Fibroblast of the aortic adventitia (primary cell): ENCODE measurements around the gene TTR. TPM values are rescaled to one million over a fixed set of nuclear protein-coding genes. Genes with fewer than 3 reads are reported as not detected.

Source experiments
- DNase-seq: peaks from one replicate; pipeline ENCODE4 v3.0.0-alpha.2; 2010; ENCODE audit warnings: low read depth
- H3K4me3 ChIP-seq: 2 replicates; pipeline ENCODE4 v1.5.1; 2011; ENCODE audit warnings: low read depth, mild to moderate bottlenecking, control low read depth, low read length, moderate library complexity
- total RNA-seq: library from RNA; depleted of rRNA; stranded (reverse); fragments of >200 nt; gene quantifications from 2 replicates; pipeline ENCODE4 v1.2.3, GENCODE V29; 2012; ENCODE audit warnings: low replicate concordance
- TF ChIP-seq, protein P1 (sequence below): IDR thresholded peaks from 2 replicates; pipeline ENCODE4 v1.5.1; 2011; ENCODE audit warnings: mild to moderate bottlenecking, low read length, control low read depth, inconsistent platforms; ENCODE audit not compliant: insufficient read depth

The TTR gene
- total RNA-seq, 1 donor: not detected

DNA sequence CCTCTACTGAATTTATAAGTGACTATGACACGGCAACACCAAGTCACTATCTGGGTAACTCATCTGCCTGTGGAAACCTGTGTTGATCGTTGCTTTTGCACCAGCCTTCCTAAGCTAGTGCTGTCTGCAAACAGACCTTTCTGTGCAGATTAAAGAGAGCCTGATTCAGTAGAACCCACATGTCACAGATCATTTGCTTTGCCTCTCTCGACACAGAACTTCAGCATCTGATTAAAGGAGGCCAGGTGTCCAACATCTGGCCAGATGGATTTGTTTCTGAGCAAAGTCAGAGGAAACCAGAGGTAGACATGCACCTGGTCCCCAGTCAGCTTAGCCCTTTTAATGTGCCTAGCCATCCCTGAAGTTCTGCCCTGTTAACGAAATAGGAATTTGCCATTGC, 15.0 kb upstream of the TTR start:
- H3K4me3 ChIP-seq: no peak overlapping the region
- TF ChIP-seq, protein P1, sequence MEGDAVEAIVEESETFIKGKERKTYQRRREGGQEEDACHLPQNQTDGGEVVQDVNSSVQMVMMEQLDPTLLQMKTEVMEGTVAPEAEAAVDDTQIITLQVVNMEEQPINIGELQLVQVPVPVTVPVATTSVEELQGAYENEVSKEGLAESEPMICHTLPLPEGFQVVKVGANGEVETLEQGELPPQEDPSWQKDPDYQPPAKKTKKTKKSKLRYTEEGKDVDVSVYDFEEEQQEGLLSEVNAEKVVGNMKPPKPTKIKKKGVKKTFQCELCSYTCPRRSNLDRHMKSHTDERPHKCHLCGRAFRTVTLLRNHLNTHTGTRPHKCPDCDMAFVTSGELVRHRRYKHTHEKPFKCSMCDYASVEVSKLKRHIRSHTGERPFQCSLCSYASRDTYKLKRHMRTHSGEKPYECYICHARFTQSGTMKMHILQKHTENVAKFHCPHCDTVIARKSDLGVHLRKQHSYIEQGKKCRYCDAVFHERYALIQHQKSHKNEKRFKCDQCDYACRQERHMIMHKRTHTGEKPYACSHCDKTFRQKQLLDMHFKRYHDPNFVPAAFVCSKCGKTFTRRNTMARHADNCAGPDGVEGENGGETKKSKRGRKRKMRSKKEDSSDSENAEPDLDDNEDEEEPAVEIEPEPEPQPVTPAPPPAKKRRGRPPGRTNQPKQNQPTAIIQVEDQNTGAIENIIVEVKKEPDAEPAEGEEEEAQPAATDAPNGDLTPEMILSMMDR: no peak
- no peak for DNase-seq

DNA sequence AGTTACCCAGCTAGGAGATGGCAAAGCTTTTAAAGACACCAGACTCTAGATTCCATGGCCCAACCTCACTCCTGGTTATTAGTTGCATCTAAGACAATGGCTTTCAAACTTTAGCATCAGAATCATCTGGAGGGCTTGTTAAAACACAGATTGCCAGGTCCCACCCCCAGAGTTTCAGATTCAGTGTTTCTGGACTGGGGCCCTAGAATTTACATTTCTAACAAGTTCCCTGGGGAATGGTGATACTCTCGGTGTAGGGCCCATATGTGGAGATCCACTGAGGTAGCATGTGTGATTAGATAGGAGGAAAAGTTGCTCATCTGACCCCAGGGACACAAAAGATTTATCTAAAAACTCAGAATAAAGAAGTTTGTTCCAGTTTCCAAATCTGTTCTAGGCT, 14.5 kb upstream of the TTR start:
- TF ChIP-seq, protein P1: no peak
- DNase-seq: no peak
- H3K4me3 ChIP-seq: no peak overlapping the region

DNA sequence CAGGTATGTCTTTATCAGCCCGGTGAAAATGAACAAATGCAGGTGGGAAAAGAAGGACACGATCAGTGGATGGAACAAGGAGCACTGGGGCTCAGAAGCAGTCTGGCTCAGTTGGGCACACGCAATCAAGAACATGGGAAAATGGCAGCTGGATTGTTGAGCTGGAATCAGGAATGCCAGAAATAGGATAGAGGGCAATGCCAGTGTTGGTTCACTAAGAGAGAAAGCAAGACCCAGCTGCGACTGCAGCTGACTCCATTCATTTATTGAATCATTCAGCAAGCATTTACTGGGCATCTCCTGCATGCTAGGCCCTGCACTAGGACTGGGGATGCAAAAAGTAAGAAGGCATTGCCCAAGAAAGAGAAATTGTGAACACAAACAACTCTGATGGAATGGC, 13.6 kb upstream of the TTR start:
- TF ChIP-seq, protein P1: no peak
- no peak for DNase-seq
- H3K4me3 ChIP-seq: no peak overlapping the region

- H3K4me3 ChIP-seq: no peak overlapping the region
- no peak for DNase-seq
- TF ChIP-seq, protein P1: no peak
Observed at GRCh38 chr18:31579375-31579774, 12.3 kb upstream of the TTR start.

GRCh38 chr18:31581498-31582197, 10.0 kb upstream of the TTR start:
- H3K4me3 ChIP-seq: no peak overlapping the region
- TF ChIP-seq, protein P1: no peak
- peak; percentile 45 for DNase-seq

DNA sequence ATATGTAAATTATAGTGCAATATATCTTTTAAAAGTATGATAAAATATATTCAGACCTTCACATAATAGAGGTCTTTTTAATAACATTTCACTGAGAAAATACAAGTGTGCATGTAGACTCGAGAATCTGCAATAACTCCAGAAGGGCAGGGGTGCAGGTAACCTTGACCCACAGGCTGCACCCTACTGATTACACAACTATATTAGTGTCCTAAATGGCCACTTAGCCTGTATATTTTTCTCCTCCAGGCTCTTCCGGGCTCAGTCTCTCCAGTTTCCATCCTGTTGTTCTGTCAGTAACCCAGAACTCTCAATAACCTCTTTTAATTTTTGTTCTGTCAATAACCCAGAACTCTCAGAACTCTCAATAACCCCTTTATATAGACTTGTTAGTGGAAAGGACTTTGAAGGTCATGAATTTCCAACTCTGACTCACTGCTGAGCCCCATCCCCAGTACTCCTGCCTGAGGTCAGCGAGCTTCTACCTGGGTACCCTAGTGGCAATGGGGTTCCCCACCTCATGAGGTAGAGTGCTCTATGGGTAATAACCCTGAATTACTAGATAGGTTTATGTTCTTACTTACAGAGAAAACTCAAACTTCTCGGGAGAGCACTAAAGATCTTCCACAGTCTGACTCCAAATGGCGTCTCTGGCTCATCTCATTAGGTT, 8.4 kb upstream of the TTR start:
- no peak overlapping the region for H3K4me3 ChIP-seq
- DNase-seq: no peak
- TF ChIP-seq, protein P1: no peak
